HEK293T (cell line): ENCODE data around the gene NXPH2.

Experiments used
- CTCF ChIA-PET: fragments of 350-600 bp; formaldehyde crosslinking; extraction: SDS; loops from one replicate; lab custom pipeline; 2021; ENCODE audit warnings: antibody characterized with exemption, inconsistent platforms; lab: Yijun Ruan, JAX
- POLR2A ChIA-PET: fragments of 350-600 bp; formaldehyde crosslinking; extraction: SDS; loops from one replicate; lab custom pipeline; 2020; ENCODE audit warnings: antibody characterized with exemption, inconsistent platforms; lab: Yijun Ruan, JAX
- DNase-seq: peaks from one replicate; pipeline ENCODE4 v3.0.0; 2012; ENCODE audit warnings: mixed read lengths; ENCODE audit errors: extremely low spot score
- ARNT ChIP-seq: fragments of 450-650 bp; IDR thresholded peaks from 2 replicates; pipeline ENCODE4 v1.6.1; 2017; ENCODE audit warnings: mild to moderate bottlenecking
- BHLHE40 ChIP-seq: fragments of 450-650 bp; IDR thresholded peaks from 2 replicates; pipeline ENCODE4 v1.6.1; 2016; ENCODE audit warnings: mild to moderate bottlenecking, moderate library complexity, borderline replicate concordance
- CTBP1 ChIP-seq: fragments of 450-650 bp; IDR thresholded peaks from 2 replicates; pipeline ENCODE4 v1.6.1; 2016; ENCODE audit warnings: borderline replicate concordance
- ELF4 ChIP-seq: fragments of 450-650 bp; IDR thresholded peaks from 2 replicates; pipeline ENCODE4 v1.6.1; 2017; ENCODE audit warnings: antibody characterized with exemption
- FOXA1 ChIP-seq: fragments of 450-650 bp; IDR thresholded peaks from 2 replicates; pipeline ENCODE4 v1.6.1; 2016; ENCODE audit warnings: mild to moderate bottlenecking
- FOXK2 ChIP-seq: fragments of 450-650 bp; IDR thresholded peaks from 2 replicates; pipeline ENCODE4 v1.6.1; 2016; ENCODE audit warnings: mild to moderate bottlenecking
- FOXM1 ChIP-seq: fragments of 450-650 bp; IDR thresholded peaks from 2 replicates; pipeline ENCODE4 v1.6.1; 2017; ENCODE audit warnings: mild to moderate bottlenecking, borderline replicate concordance
- HDGF ChIP-seq: fragments of 450-650 bp; IDR thresholded peaks from 2 replicates; pipeline ENCODE4 v1.6.1; 2017; ENCODE audit warnings: antibody characterized with exemption, borderline replicate concordance
- L3MBTL2 ChIP-seq: fragments of 450-650 bp; conservative IDR thresholded peaks from 2 replicates; pipeline ENCODE4 v1.6.1; 2016; ENCODE audit warnings: mild to moderate bottlenecking
- LEF1 ChIP-seq: fragments of 450-650 bp; IDR thresholded peaks from 2 replicates; pipeline ENCODE4 v1.6.1; 2017; ENCODE audit warnings: mild to moderate bottlenecking, borderline replicate concordance
- NFRKB ChIP-seq: fragments of 450-650 bp; IDR thresholded peaks from 2 replicates; pipeline ENCODE4 v1.6.1; 2016; ENCODE audit warnings: mild to moderate bottlenecking, moderate library complexity
- PKNOX1 ChIP-seq: fragments of 450-650 bp; IDR thresholded peaks from 2 replicates; pipeline ENCODE4 v1.6.1; 2016
- SP1 ChIP-seq: fragments of 450-650 bp; IDR thresholded peaks from 2 replicates; pipeline ENCODE4 v1.6.1; 2017
- SUZ12 ChIP-seq: fragments of 450-650 bp; IDR thresholded peaks from 2 replicates; pipeline ENCODE4 v1.6.1; 2016; ENCODE audit warnings: mild to moderate bottlenecking
- TARDBP ChIP-seq: fragments of 450-650 bp; IDR thresholded peaks from 2 replicates; pipeline ENCODE4 v1.6.1; 2016
- ZNF384 ChIP-seq: fragments of 450-650 bp; IDR thresholded peaks from 2 replicates; pipeline ENCODE4 v1.6.1; 2016

Gene NXPH2

GRCh38 chr2:138780908-138781307 lies 718 bp upstream of the NXPH2 start:
- ChIA-PET POLR2A (no interaction called here), CTCF (no interaction called here)
- no peak for DNase-seq
- TF ChIP-seq FOXA1 = no peak
- no peak for TF ChIP-seq ELF4
- TF ChIP-seq NFRKB = no peak
- TF ChIP-seq L3MBTL2 = no peak
- TF ChIP-seq SP1 = no peak
- no peak for TF ChIP-seq SUZ12
- TF ChIP-seq TARDBP = no peak
- no peak for TF ChIP-seq LEF1
- TF ChIP-seq HDGF = no peak
- no peak for TF ChIP-seq ZNF384
- no peak for TF ChIP-seq BHLHE40
- no peak for TF ChIP-seq PKNOX1

- DNase-seq = no peak
- ChIA-PET CTCF (no interaction called here), POLR2A (no interaction called here)
- TF ChIP-seq ZNF384 = no peak
- no peak for TF ChIP-seq HDGF
- no peak for TF ChIP-seq CTBP1
- no peak for TF ChIP-seq SP1
- TF ChIP-seq ELF4 = no peak
- no peak for TF ChIP-seq SUZ12
- no peak for TF ChIP-seq LEF1
- no peak for TF ChIP-seq NFRKB
- no peak for TF ChIP-seq ARNT
- no peak for TF ChIP-seq TARDBP
- TF ChIP-seq FOXK2 = no peak
- no peak for TF ChIP-seq PKNOX1
- no peak for TF ChIP-seq L3MBTL2
- TF ChIP-seq FOXM1 = no peak
- TF ChIP-seq BHLHE40 = no peak
Observed at GRCh38 chr2:138780446-138780880, 273 bp upstream of the NXPH2 start.

GRCh38 chr2:138779406-138779780 lies 797 bp downstream of the NXPH2 start:
- ChIA-PET POLR2A (interaction anchor here (0.9 kb wide), 1 partner anchor 279 kb away, joined by 4 read pairs; no protein-coding TSS in a partner anchor), CTCF (interaction anchor here (1.5 kb wide), 1 partner anchor 8 kb away, joined by 5 read pairs; no protein-coding TSS in a partner anchor)
- no peak for TF ChIP-seq FOXM1
- TF ChIP-seq SP1 = no peak
- TF ChIP-seq NFRKB = no peak
- no peak for TF ChIP-seq HDGF
- no peak for TF ChIP-seq TARDBP
- no peak for TF ChIP-seq BHLHE40
- no peak for DNase-seq

- ChIA-PET CTCF (interaction anchor here (1.5 kb wide), 1 partner anchor 9 kb away, joined by 5 read pairs; no protein-coding TSS in a partner anchor), POLR2A (no interaction called here)
- no peak for DNase-seq
- TF ChIP-seq BHLHE40 (no peak), L3MBTL2 (no peak), HDGF (no peak), FOXK2 (no peak), SUZ12 (no peak), NFRKB (no peak), TARDBP (no peak), ARNT (no peak), ZNF384 (no peak), CTBP1 (no peak), FOXM1 (no peak)
Observed at GRCh38 chr2:138777996-138778395, 2.2 kb downstream of the NXPH2 start.

GRCh38 chr2:138775736-138776135 lies 4.5 kb downstream of the NXPH2 start:
- no peak for DNase-seq
- CTCF ChIA-PET = interaction anchor here (0.6 to 1.0 kb wide), 2 partner anchors 11 to 740 kb away, joined by 3 read pairs; no protein-coding TSS in a partner anchor
- TF ChIP-seq ELF4 (no peak), NFRKB (no peak), ARNT (no peak), ZNF384 (no peak), PKNOX1 (no peak), FOXK2 (no peak), TARDBP (no peak), FOXA1 (no peak), FOXM1 (no peak), BHLHE40 (no peak), L3MBTL2 (no peak), SUZ12 (no peak), LEF1 (no peak), HDGF (no peak), CTBP1 (no peak), SP1 (no peak)
- POLR2A ChIA-PET = no interaction called here

- no peak for DNase-seq
- ChIA-PET CTCF (no interaction called here), POLR2A (interaction anchor here (0.8 kb wide), 1 partner anchor 269 kb away, joined by 3 read pairs; no protein-coding TSS in a partner anchor)
- TF ChIP-seq SUZ12 = no peak
- no peak for TF ChIP-seq FOXM1
- no peak for TF ChIP-seq PKNOX1
- TF ChIP-seq L3MBTL2 = no peak
- TF ChIP-seq ZNF384 = no peak
- TF ChIP-seq LEF1 = no peak
- no peak for TF ChIP-seq HDGF
- TF ChIP-seq NFRKB = no peak
- TF ChIP-seq ARNT = no peak
- TF ChIP-seq FOXA1 = no peak
- TF ChIP-seq TARDBP = no peak
- TF ChIP-seq CTBP1 = no peak
Observed at GRCh38 chr2:138771534-138771933, 8.7 kb downstream of the NXPH2 start.
